ENCODE measurements around the gene MMP8.

MMP8 gene

GRCh38 chr11:102729849-102730815 lies 5.4 kb upstream of the MMP8 start:
- TF ChIP-seq CTCF (IDR thresholded peaks at IDR 0.05; ENCODE audit: low read depth, low read length): no peak

GRCh38 chr11:102727890-102728289 lies 3.1 kb upstream of the MMP8 start:
- no peaks in the 10 kb centered on the region for H3K27me3 ChIP-seq (ENCODE audit: insufficient read depth, low read depth, severe bottlenecking)
- no peak overlapping the region for H3K4me3 ChIP-seq (ENCODE audit: low read depth, low read length)
- no peaks in the 10 kb centered on the region for H3K36me3 ChIP-seq
- DNase-seq: no peak
- H3K27ac ChIP-seq: no peak overlapping the region
- TF ChIP-seq CTCF (IDR thresholded peaks at IDR 0.05; ENCODE audit: low read depth, low read length): no peak
- no peaks in the 10 kb centered on the region for H3K9me3 ChIP-seq (ENCODE audit: severe bottlenecking)

More at GRCh38 chr11:102729849-102730815, 5.4 kb upstream of the MMP8 start:
- Histone ChIP-seq H3K4me3 (ENCODE audit: low read depth, low read length) (no peak overlapping the region), H3K36me3 (no peaks in the 10 kb centered on the region), H3K9me3 (ENCODE audit: severe bottlenecking) (no peaks in the 10 kb centered on the region), H3K27me3 (ENCODE audit: insufficient read depth, low read depth, severe bottlenecking) (no peaks in the 10 kb centered on the region), H3K27ac (no peak overlapping the region)
- DNase-seq: no peak

DNA sequence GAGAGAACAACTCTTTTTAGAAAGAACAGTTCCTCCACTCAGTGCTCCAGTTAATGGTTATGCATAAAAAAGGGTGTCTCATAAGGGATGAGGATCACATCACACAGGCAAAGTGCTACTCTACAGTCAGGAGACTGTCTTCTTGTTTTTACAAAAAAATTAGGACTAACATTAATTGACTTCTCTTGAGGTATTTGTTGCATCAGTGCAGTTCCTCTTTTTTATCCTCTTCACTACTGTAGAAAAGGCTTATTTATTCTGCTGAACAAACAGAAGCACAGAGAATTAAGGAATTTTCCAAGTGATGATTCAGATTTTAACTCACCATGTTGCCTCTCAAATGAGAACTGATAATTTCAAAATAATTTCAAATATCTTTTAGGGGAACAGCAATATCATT lies 1.9 kb downstream of the MMP8 start:
- no peaks in the 10 kb centered on the region for H3K36me3 ChIP-seq
- no peak for TF ChIP-seq CTCF (IDR thresholded peaks at IDR 0.05; ENCODE audit: low read depth, low read length)

GRCh38 chr11:102719620-102720277 lies 5.0 kb downstream of the MMP8 start:
- no peaks in the 10 kb centered on the region for H3K36me3 ChIP-seq
- H3K27ac ChIP-seq: no peak overlapping the region
- TF ChIP-seq CTCF (IDR thresholded peaks at IDR 0.05; ENCODE audit: low read depth, low read length): no peak
- H3K27me3 ChIP-seq (ENCODE audit: insufficient read depth, low read depth, severe bottlenecking): no peaks in the 10 kb centered on the region
- no peaks in the 10 kb centered on the region for H3K9me3 ChIP-seq (ENCODE audit: severe bottlenecking)
- no peak overlapping the region for H3K4me3 ChIP-seq (ENCODE audit: low read depth, low read length)
- no peak for DNase-seq

More for the DNA sequence above, 1.9 kb downstream of the MMP8 start:
- H3K4me3 ChIP-seq (ENCODE audit: low read depth, low read length): no peak overlapping the region
- no peaks in the 10 kb centered on the region for H3K27me3 ChIP-seq (ENCODE audit: insufficient read depth, low read depth, severe bottlenecking)
- DNase-seq: no peak
- H3K9me3 ChIP-seq (ENCODE audit: severe bottlenecking): no peaks in the 10 kb centered on the region
- H3K27ac ChIP-seq: no peak overlapping the region

- DNase-seq: no peak
- no peak overlapping the region for H3K27ac ChIP-seq
- H3K9me3 ChIP-seq (ENCODE audit: severe bottlenecking): no peaks in the 10 kb centered on the region
- no peak overlapping the region for H3K4me3 ChIP-seq (ENCODE audit: low read depth, low read length)
- no peaks in the 10 kb centered on the region for H3K36me3 ChIP-seq
- no peak for TF ChIP-seq CTCF (IDR thresholded peaks at IDR 0.05; ENCODE audit: low read depth, low read length)
- H3K27me3 ChIP-seq (ENCODE audit: insufficient read depth, low read depth, severe bottlenecking): no peaks in the 10 kb centered on the region
Measured at GRCh38 chr11:102717280-102717679, 7.5 kb downstream of the MMP8 start.

Data from WERI-Rb-1 (cell line).